ENCODE measurements around the gene CAMSAP1.
"Not testable (repeated sequence)": the region's sequence is repeated elsewhere in the genome, so short reads cannot be mapped to it uniquely, and the experiment has no call there.

CAMSAP1 gene

GRCh38 chr9:135947582-135947981 is 40.2 kb upstream of the CAMSAP1 start:
- no peak overlapping the region for H3K27ac ChIP-seq (ENCODE audit: low read length, poor library complexity, severe bottlenecking)
- no peaks in the 10 kb centered on the region for H3K9me3 ChIP-seq (ENCODE audit: control insufficient read depth, low read length)
- H2BK12ac ChIP-seq (ENCODE audit: low read length in 2 of 2): no peak overlapping the region
- no peak overlapping the region for H2BK120ac ChIP-seq (ENCODE audit: low read depth, low read length)
- H3K9ac ChIP-seq (ENCODE audit: low read length): no peak overlapping the region
- no peak overlapping the region for H2AFZ ChIP-seq (ENCODE audit: low read depth, low read length)
- H2BK15ac ChIP-seq (ENCODE audit: low read depth, poor library complexity, severe bottlenecking): no peak overlapping the region
- H3K4me3 ChIP-seq (ENCODE audit: insufficient read depth in 1 of 2, low read depth in 1 of 2, low read length in 2 of 2): no peak overlapping the region
- H3K4ac ChIP-seq (ENCODE audit: low read depth in 1 of 2, low read length in 2 of 2): no peak overlapping the region
- no peak overlapping the region for H2AK5ac ChIP-seq (ENCODE audit: low read length, severe bottlenecking)
- H3K4me1 ChIP-seq (ENCODE audit: control insufficient read depth, insufficient read depth, low read depth, low read length): peaks cover 24% of the 10 kb centered on the region
- no peak overlapping the region for H4K8ac ChIP-seq (ENCODE audit: low read length)
- H3K27me3 ChIP-seq (ENCODE audit: control insufficient read depth in 1 of 2, insufficient read depth in 1 of 2, low read length in 2 of 2): no peaks in the 10 kb centered on the region
- H2BK5ac ChIP-seq (ENCODE audit: low read depth, low read length, poor library complexity, severe bottlenecking): no peak overlapping the region
- no peak overlapping the region for H4K91ac ChIP-seq (ENCODE audit: low read length)
- no peak overlapping the region for H3K18ac ChIP-seq (ENCODE audit: low read depth in 1 of 2, low read length in 2 of 2)
- peaks cover 59 to 65% of the 10 kb centered on the region in 2 experiments for H3K36me3 ChIP-seq (ENCODE audit: control insufficient read depth in 1 of 2, insufficient read depth in 2 of 2, low read depth in 1 of 2, low read length in 2 of 2)
- WGBS: 97% methylated on average over 18 of the region's 18 CpGs
- no peak for DNase-seq
- H3K79me1 ChIP-seq (replicated peaks; ENCODE audit: low read length, poor library complexity, severe bottlenecking): peaks cover 32% of the 10 kb centered on the region
- no peak overlapping the region for H3K4me2 ChIP-seq (ENCODE audit: low read length, poor library complexity, severe bottlenecking)
- no peak overlapping the region for H3K23ac ChIP-seq (ENCODE audit: low read length in 2 of 2)
- H3K14ac ChIP-seq (ENCODE audit: low read length in 2 of 2): no peak overlapping the region

GRCh38 chr9:135947105-135947504 is 39.8 kb upstream of the CAMSAP1 start:
- not testable (repeated sequence) for H3K27ac ChIP-seq (ENCODE audit: low read length, poor library complexity, severe bottlenecking); H3K4ac ChIP-seq (ENCODE audit: low read depth in 1 of 2, low read length in 2 of 2); H4K8ac ChIP-seq (ENCODE audit: low read length); H2BK120ac ChIP-seq (ENCODE audit: low read depth, low read length); H3K4me2 ChIP-seq (ENCODE audit: low read length, poor library complexity, severe bottlenecking); H3K14ac ChIP-seq (ENCODE audit: low read length in 2 of 2); H3K18ac ChIP-seq (ENCODE audit: low read depth in 1 of 2, low read length in 2 of 2); H3K27me3 ChIP-seq (ENCODE audit: control insufficient read depth in 1 of 2, insufficient read depth in 1 of 2, low read length in 2 of 2); H2AK5ac ChIP-seq (ENCODE audit: low read length, severe bottlenecking); H3K4me3 ChIP-seq (ENCODE audit: insufficient read depth in 1 of 2, low read depth in 1 of 2, low read length in 2 of 2); H2BK5ac ChIP-seq (ENCODE audit: low read depth, low read length, poor library complexity, severe bottlenecking); H4K91ac ChIP-seq (ENCODE audit: low read length); H3K23ac ChIP-seq (ENCODE audit: low read length in 2 of 2); H2AFZ ChIP-seq (ENCODE audit: low read depth, low read length); H2BK12ac ChIP-seq (ENCODE audit: low read length in 2 of 2); H3K9me3 ChIP-seq (ENCODE audit: control insufficient read depth, low read length); DNase-seq; H3K9ac ChIP-seq (ENCODE audit: low read length); H2BK15ac ChIP-seq (ENCODE audit: low read depth, poor library complexity, severe bottlenecking)
- H3K79me1 ChIP-seq (replicated peaks; ENCODE audit: low read length, poor library complexity, severe bottlenecking): peaks cover 33% of the 10 kb centered on the region
- WGBS: 98% methylated on average over 19 of the region's 19 CpGs
- peaks cover 59 to 61% of the 10 kb centered on the region in 2 experiments for H3K36me3 ChIP-seq (ENCODE audit: control insufficient read depth in 1 of 2, insufficient read depth in 2 of 2, low read depth in 1 of 2, low read length in 2 of 2)
- H3K4me1 ChIP-seq (ENCODE audit: control insufficient read depth, insufficient read depth, low read depth, low read length): peaks cover 20% of the 10 kb centered on the region

- Histone ChIP-seq H3K79me1 (replicated peaks; ENCODE audit: low read length, poor library complexity, severe bottlenecking) (peaks cover 38% of the 10 kb centered on the region), H2BK5ac (ENCODE audit: low read depth, low read length, poor library complexity, severe bottlenecking) (no peak overlapping the region), H3K23ac (ENCODE audit: low read length in 2 of 2) (no peak overlapping the region), H3K4me1 (ENCODE audit: control insufficient read depth, insufficient read depth, low read depth, low read length) (peaks cover 15% of the 10 kb centered on the region), H3K4me3 (ENCODE audit: insufficient read depth in 1 of 2, low read depth in 1 of 2, low read length in 2 of 2) (peak overlapping the region in 1 of 2 experiments; percentile 25), H3K9me3 (ENCODE audit: control insufficient read depth, low read length) (no peaks in the 10 kb centered on the region), H2AK5ac (ENCODE audit: low read length, severe bottlenecking) (no peak overlapping the region), H3K14ac (ENCODE audit: low read length in 2 of 2) (no peak overlapping the region), H3K9ac (ENCODE audit: low read length) (no peak overlapping the region), H2AFZ (ENCODE audit: low read depth, low read length) (no peak overlapping the region), H3K18ac (ENCODE audit: low read depth in 1 of 2, low read length in 2 of 2) (no peak overlapping the region), H4K91ac (ENCODE audit: low read length) (no peak overlapping the region), H3K4ac (ENCODE audit: low read depth in 1 of 2, low read length in 2 of 2) (no peak overlapping the region), H2BK120ac (ENCODE audit: low read depth, low read length) (no peak overlapping the region), H3K27ac (ENCODE audit: low read length, poor library complexity, severe bottlenecking) (peak overlapping the region; percentile 16), H3K27me3 (ENCODE audit: control insufficient read depth in 1 of 2, insufficient read depth in 1 of 2, low read length in 2 of 2) (no peaks in the 10 kb centered on the region), H3K4me2 (ENCODE audit: low read length, poor library complexity, severe bottlenecking) (no peak overlapping the region), H2BK15ac (ENCODE audit: low read depth, poor library complexity, severe bottlenecking) (no peak overlapping the region), H4K8ac (ENCODE audit: low read length) (no peak overlapping the region), H3K36me3 (ENCODE audit: control insufficient read depth in 1 of 2, insufficient read depth in 2 of 2, low read depth in 1 of 2, low read length in 2 of 2) (peaks cover 62% of the 10 kb centered on the region in 2 experiments), H2BK12ac (ENCODE audit: low read length in 2 of 2) (no peak overlapping the region)
- DNase-seq: no peak
- 96% methylated on average over 14 of the region's 14 CpGs for WGBS
Observed at GRCh38 chr9:135946392-135946994, 39.1 kb upstream of the CAMSAP1 start.

- H3K23ac ChIP-seq (ENCODE audit: low read length in 2 of 2): no peak overlapping the region
- H2BK120ac ChIP-seq (ENCODE audit: low read depth, low read length): no peak overlapping the region
- H2AFZ ChIP-seq (ENCODE audit: low read depth, low read length): no peak overlapping the region
- H3K9me3 ChIP-seq (ENCODE audit: control insufficient read depth, low read length): no peaks in the 10 kb centered on the region
- H3K27me3 ChIP-seq (ENCODE audit: control insufficient read depth in 1 of 2, insufficient read depth in 1 of 2, low read length in 2 of 2): no peaks in the 10 kb centered on the region
- H3K4ac ChIP-seq (ENCODE audit: low read depth in 1 of 2, low read length in 2 of 2): no peak overlapping the region
- H3K4me1 ChIP-seq (ENCODE audit: control insufficient read depth, insufficient read depth, low read depth, low read length): peaks cover 15% of the 10 kb centered on the region
- no peak overlapping the region for H2AK5ac ChIP-seq (ENCODE audit: low read length, severe bottlenecking)
- H3K4me3 ChIP-seq (ENCODE audit: insufficient read depth in 1 of 2, low read depth in 1 of 2, low read length in 2 of 2): no peak overlapping the region
- no peak overlapping the region for H3K4me2 ChIP-seq (ENCODE audit: low read length, poor library complexity, severe bottlenecking)
- no peak overlapping the region for H2BK15ac ChIP-seq (ENCODE audit: low read depth, poor library complexity, severe bottlenecking)
- no peak overlapping the region for H3K14ac ChIP-seq (ENCODE audit: low read length in 2 of 2)
- no peak overlapping the region for H2BK12ac ChIP-seq (ENCODE audit: low read length in 2 of 2)
- 95% methylated on average over 18 of the region's 18 CpGs for WGBS
- peaks cover 62 to 63% of the 10 kb centered on the region in 2 experiments for H3K36me3 ChIP-seq (ENCODE audit: control insufficient read depth in 1 of 2, insufficient read depth in 2 of 2, low read depth in 1 of 2, low read length in 2 of 2)
- DNase-seq: peak; percentile 23
- no peak overlapping the region for H3K27ac ChIP-seq (ENCODE audit: low read length, poor library complexity, severe bottlenecking)
- no peak overlapping the region for H4K8ac ChIP-seq (ENCODE audit: low read length)
- H4K91ac ChIP-seq (ENCODE audit: low read length): no peak overlapping the region
- H3K18ac ChIP-seq (ENCODE audit: low read depth in 1 of 2, low read length in 2 of 2): no peak overlapping the region
- H3K79me1 ChIP-seq (replicated peaks; ENCODE audit: low read length, poor library complexity, severe bottlenecking): peaks cover 38% of the 10 kb centered on the region
- no peak overlapping the region for H3K9ac ChIP-seq (ENCODE audit: low read length)
- H2BK5ac ChIP-seq (ENCODE audit: low read depth, low read length, poor library complexity, severe bottlenecking): no peak overlapping the region
Observed at GRCh38 chr9:135945969-135946368, 38.6 kb upstream of the CAMSAP1 start.
